Rectal smooth muscle tissue (tissue), 1 donor: ENCODE measurements around the gene PAX7.
"Not testable (repeated sequence)": the region's sequence is repeated elsewhere in the genome, so short reads cannot be mapped to it uniquely, and the experiment has no call there.

ENCODE experiments used
- H3K27ac ChIP-seq: one replicate; pipeline ENCODE4 v1.7.0; 2013; ENCODE audit warnings: low read depth, low read length, inconsistent platforms
- H3K27me3 ChIP-seq: one replicate; pipeline ENCODE4 v1.7.0; 2013; ENCODE audit warnings: low read length; ENCODE audit not compliant: control insufficient read depth, insufficient read depth
- H3K36me3 ChIP-seq: one replicate; pipeline ENCODE4 v1.7.0; 2013; ENCODE audit warnings: low read length; ENCODE audit not compliant: control insufficient read depth, insufficient read depth
- H3K4me1 ChIP-seq: one replicate; pipeline ENCODE4 v1.7.0; 2013; ENCODE audit warnings: low read length; ENCODE audit not compliant: control insufficient read depth, insufficient read depth
- H3K4me3 ChIP-seq: one replicate; pipeline ENCODE4 v1.7.0; 2013; ENCODE audit warnings: low read length
- H3K9ac ChIP-seq: one replicate; pipeline ENCODE4 v1.7.0; 2013; ENCODE audit warnings: low read length

The PAX7 gene

GRCh38 chr1:18752409-18752808 is 121.8 kb downstream of the PAX7 start:
- no peak overlapping the region for H3K27ac ChIP-seq
- H3K27me3 ChIP-seq: peaks cover 2% of the 10 kb centered on the region
- H3K4me3 ChIP-seq: no peak overlapping the region
- H3K4me1 ChIP-seq: no peaks in the 10 kb centered on the region
- no peak overlapping the region for H3K9ac ChIP-seq
- no peaks in the 10 kb centered on the region for H3K36me3 ChIP-seq

GRCh38 chr1:18760156-18760555 is 129.5 kb downstream of the PAX7 start:
- H3K4me3 ChIP-seq: no peak overlapping the region
- no peak overlapping the region for H3K27ac ChIP-seq
- H3K27me3 ChIP-seq: no peaks in the 10 kb centered on the region
- H3K9ac ChIP-seq: no peak overlapping the region
- no peaks in the 10 kb centered on the region for H3K4me1 ChIP-seq
- no peaks in the 10 kb centered on the region for H3K36me3 ChIP-seq

- Histone ChIP-seq H3K9ac (no peak overlapping the region), H3K4me1 (no peaks in the 10 kb centered on the region), H3K27ac (no peak overlapping the region), H3K4me3 (no peak overlapping the region), H3K27me3 (peaks cover 2% of the 10 kb centered on the region), H3K36me3 (no peaks in the 10 kb centered on the region)
Observed at GRCh38 chr1:18761948-18762840, 131.5 kb downstream of the PAX7 start.

- H3K27me3 ChIP-seq: peaks cover 2% of the 10 kb centered on the region
- no peak overlapping the region for H3K4me3 ChIP-seq
- no peak overlapping the region for H3K9ac ChIP-seq
- no peaks in the 10 kb centered on the region for H3K36me3 ChIP-seq
- H3K27ac ChIP-seq: no peak overlapping the region
- no peaks in the 10 kb centered on the region for H3K4me1 ChIP-seq
Observed at GRCh38 chr1:18764362-18764761, 133.7 kb downstream of the PAX7 start.

- no peaks in the 10 kb centered on the region for H3K4me1 ChIP-seq
- H3K27ac ChIP-seq: no peak overlapping the region
- no peaks in the 10 kb centered on the region for H3K36me3 ChIP-seq
- no peak overlapping the region for H3K9ac ChIP-seq
- H3K4me3 ChIP-seq: no peak overlapping the region
- peaks cover 7% of the 10 kb centered on the region for H3K27me3 ChIP-seq
Observed at GRCh38 chr1:18765725-18766124, 135.1 kb downstream of the PAX7 start.

- Histone ChIP-seq H3K4me1 (no peaks in the 10 kb centered on the region), H3K9ac (no peak overlapping the region), H3K27me3 (peaks cover 7% of the 10 kb centered on the region), H3K27ac (no peak overlapping the region), H3K36me3 (no peaks in the 10 kb centered on the region), H3K4me3 (no peak overlapping the region)
Observed at GRCh38 chr1:18766328-18766727, 135.7 kb downstream of the PAX7 start.

- H3K36me3 ChIP-seq, H3K27ac ChIP-seq, H3K4me1 ChIP-seq, H3K9ac ChIP-seq, H3K27me3 ChIP-seq, H3K4me3 ChIP-seq: not testable (repeated sequence)
Observed at GRCh38 chr1:18767576-18767975, 136.9 kb downstream of the PAX7 start.

GRCh38 chr1:18768086-18768485 is 137.4 kb downstream of the PAX7 start:
- Histone ChIP-seq H3K27me3 (peaks cover 7% of the 10 kb centered on the region), H3K4me1 (no peaks in the 10 kb centered on the region), H3K36me3 (no peaks in the 10 kb centered on the region)

GRCh38 chr1:18769140-18769539 is 138.5 kb downstream of the PAX7 start:
- H3K27me3 ChIP-seq: peaks cover 7% of the 10 kb centered on the region
- no peaks in the 10 kb centered on the region for H3K36me3 ChIP-seq

More at GRCh38 chr1:18768086-18768485, 137.4 kb downstream of the PAX7 start:
- no peak overlapping the region for H3K9ac ChIP-seq
- H3K4me3 ChIP-seq: no peak overlapping the region
- no peak overlapping the region for H3K27ac ChIP-seq

GRCh38 chr1:18770799-18771198 is 140.2 kb downstream of the PAX7 start:
- Histone ChIP-seq H3K9ac (no peak overlapping the region), H3K4me1 (no peaks in the 10 kb centered on the region), H3K36me3 (no peaks in the 10 kb centered on the region), H3K4me3 (no peak overlapping the region), H3K27me3 (peaks cover 7% of the 10 kb centered on the region), H3K27ac (no peak overlapping the region)

More at GRCh38 chr1:18769140-18769539, 138.5 kb downstream of the PAX7 start:
- Histone ChIP-seq H3K4me1 (no peaks in the 10 kb centered on the region), H3K4me3 (no peak overlapping the region), H3K27ac (no peak overlapping the region), H3K9ac (no peak overlapping the region)

GRCh38 chr1:18773753-18774152 is 143.1 kb downstream of the PAX7 start:
- Histone ChIP-seq H3K27me3 (peaks cover 12% of the 10 kb centered on the region), H3K4me1 (no peaks in the 10 kb centered on the region), H3K4me3 (no peak overlapping the region), H3K36me3 (no peaks in the 10 kb centered on the region), H3K9ac (no peak overlapping the region), H3K27ac (no peak overlapping the region)

GRCh38 chr1:18775341-18775740 is 144.7 kb downstream of the PAX7 start:
- Histone ChIP-seq H3K9ac (no peak overlapping the region), H3K4me1 (no peaks in the 10 kb centered on the region), H3K36me3 (no peaks in the 10 kb centered on the region), H3K27ac (no peak overlapping the region), H3K4me3 (no peak overlapping the region), H3K27me3 (peaks cover 12% of the 10 kb centered on the region)

GRCh38 chr1:18776777-18777176 is 146.1 kb downstream of the PAX7 start:
- no peaks in the 10 kb centered on the region for H3K36me3 ChIP-seq
- H3K27me3 ChIP-seq: peaks cover 12% of the 10 kb centered on the region
- H3K4me1 ChIP-seq: no peaks in the 10 kb centered on the region
- no peak overlapping the region for H3K4me3 ChIP-seq
- H3K27ac ChIP-seq: no peak overlapping the region
- no peak overlapping the region for H3K9ac ChIP-seq
